Renal pelvis (tissue), 4 donors: Measurements from ENCODE around the gene AGER. TPM values are rescaled to one million over a fixed set of nuclear protein-coding genes. Genes with fewer than 3 reads are reported as not detected.

Source experiments
- DNase-seq: peaks from one replicate; pipeline ENCODE4 v3.0.0-alpha.2; 2013
- polyA plus RNA-seq, 3 donors: library from polyadenylated mRNA; unstranded; fragments of 120-200 nt; gene quantifications; one replicate each; pipeline ENCODE4 v1.2.1, GENCODE V29; 2013; ENCODE audit not compliant: insufficient read length in 3 of 3

AGER gene
- polyA plus RNA-seq, 3 donors, result 18.7 to 27.0 (median 26.8) TPM

DNA sequence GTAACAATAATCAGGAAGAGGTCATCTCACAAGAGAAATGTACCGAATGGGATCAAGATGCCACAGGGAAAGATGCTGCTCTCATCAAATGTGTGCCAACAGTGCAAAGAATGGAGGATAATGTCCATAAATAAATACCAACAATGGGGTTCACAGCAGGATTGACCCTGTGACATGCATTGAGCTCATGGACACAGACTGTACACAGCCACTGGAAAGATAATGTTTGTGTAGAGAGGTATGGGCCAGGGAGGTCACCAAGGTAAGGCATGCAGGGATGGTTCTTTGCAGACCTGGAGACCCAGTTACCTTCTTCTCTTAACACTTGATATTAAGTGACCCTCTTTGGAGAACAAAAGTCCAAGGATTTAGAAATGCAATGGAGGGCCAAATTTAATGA, 9.6 kb downstream of the AGER start:
- DNase-seq, result no peak

- DNase-seq, result no peak
Observed at GRCh38 chr6:32173051-32173727, 10.9 kb downstream of the AGER start.

DNA sequence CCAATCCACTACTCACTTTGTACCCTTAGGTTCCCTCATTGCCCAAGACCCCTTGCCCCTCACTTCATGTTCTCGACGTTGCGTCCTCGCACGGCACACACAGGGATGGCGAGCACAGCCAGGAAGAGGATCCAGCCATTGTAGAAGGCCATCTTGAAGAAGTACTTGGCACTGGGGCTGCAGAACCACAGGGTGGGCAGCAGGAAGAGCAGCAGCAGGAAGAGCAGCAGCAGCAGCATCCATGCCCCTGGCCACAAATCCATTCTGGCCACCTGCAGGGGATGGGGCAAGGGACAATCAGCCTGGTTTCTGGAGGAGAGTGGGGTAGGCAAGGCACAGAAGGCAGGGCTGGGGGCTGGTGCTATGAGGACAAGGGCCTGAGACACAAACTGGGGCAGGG, 12.8 kb downstream of the AGER start:
- no peak for DNase-seq

DNA sequence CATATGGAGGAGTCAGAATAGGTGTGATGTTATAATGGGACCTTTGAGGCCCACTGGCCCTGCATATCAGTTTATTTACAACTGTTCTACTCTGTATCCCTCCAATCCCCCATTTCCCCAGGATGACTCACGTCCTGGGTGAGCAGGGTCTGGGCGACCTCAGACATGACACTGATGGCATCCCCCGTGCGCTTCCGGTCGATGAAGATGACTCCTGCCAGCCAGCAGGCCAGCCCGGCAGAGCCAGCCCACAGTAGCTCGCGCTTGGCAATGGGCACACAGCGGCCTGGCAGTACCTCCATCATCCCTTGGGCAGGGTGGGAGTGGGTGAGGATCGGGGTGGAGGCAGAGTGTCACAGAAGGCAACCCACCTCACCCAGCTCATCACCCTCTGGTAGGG, 13.8 kb downstream of the AGER start:
- DNase-seq, result no peak

DNA sequence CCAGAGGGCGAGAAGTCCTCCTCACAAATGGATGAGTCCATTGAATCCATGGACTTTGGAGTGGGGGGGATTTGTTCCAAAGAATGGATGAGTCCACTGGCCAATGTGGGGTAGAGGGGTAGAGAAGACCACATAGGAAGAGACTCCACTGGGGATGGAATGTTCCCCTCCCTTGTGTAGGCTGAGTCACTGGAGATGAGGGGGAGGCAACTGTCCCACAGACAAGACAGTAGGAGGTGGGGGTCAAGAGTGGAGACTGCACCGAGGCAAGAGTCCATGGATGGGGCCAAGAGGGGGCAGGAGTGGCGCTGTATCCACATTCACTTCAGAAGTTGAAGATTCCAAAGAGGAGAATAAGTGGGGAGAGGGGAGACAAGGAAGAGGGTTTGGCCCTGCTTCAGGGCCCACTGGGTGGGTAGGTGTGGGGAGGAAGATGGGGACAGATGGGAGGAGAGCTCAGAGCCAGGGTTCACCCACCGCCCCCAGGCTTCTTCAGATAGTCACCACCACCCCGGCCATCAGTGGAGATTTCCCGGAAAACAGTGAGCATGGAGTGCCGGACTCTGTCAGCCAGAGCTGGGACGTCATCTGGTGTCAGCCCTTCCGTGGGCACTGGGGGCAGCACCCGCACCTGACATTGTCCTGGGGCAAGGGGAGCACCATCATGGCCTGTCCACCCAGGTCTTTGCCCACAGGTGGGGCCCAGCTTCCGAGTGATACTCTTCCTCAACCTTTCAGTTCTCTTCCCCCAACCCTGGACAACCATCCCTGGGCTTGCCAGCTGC, 15.1 kb downstream of the AGER start:
- DNase-seq, result no peak

GRCh38 chr6:32168350-32168749, 15.7 kb downstream of the AGER start:
- no peak for DNase-seq

DNA sequence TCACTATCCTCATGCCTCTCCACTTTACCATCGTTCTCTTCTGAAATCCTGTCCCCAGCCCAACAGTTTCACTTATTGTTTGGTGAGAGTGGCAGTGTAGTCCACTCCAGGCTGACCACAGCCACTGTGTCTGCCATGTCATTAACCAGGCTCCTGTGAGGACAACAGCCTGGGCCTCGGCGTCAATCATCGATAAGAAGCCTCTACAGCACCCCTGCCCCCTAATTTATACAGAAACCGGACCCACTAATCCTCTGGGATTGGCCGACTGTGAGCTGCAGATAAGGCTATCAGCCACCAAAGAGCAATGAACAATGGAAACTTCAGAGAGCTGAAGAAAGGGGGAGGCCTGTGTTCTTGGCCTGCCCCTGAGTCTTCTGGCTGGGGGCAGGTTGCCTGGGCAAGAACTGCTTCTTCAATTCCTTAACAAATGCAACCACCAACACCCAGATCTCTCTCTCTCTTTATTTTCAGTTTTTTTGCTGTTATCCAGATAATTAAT, 16.2 kb downstream of the AGER start:
- no peak for DNase-seq

- no peak for DNase-seq
Observed at GRCh38 chr6:32167154-32167760, 16.8 kb downstream of the AGER start.

DNA sequence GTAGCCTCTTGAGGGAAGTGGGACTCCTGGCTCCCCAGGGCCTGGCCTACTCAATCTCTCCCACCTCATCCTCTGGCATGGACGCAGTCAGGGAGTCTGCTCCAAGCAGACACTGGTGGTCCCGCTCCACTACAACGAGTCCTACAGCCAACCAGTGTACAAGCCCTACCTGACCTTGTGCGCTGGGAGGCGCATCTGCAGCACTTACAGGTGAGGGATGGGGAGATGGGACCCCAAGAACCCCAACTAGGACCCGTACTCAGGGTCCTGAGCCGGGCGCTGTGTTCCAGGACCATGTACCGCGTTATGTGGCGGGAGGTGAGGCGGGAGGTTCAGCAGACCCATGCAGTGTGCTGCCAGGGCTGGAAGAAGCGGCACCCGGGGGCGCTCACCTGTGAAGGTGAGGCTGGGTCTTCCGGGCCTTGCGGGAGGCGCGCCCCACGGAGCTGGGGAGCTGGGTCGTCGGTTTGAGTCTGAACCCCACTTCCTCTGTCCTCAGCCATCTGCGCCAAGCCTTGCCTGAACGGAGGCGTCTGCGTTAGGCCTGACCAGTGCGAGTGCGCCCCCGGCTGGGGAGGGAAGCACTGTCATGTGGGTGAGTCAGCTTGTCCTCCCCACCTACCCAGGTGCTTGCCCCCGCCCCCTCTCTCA, 17.5 kb downstream of the AGER start:
- DNase-seq, result no peak

DNA sequence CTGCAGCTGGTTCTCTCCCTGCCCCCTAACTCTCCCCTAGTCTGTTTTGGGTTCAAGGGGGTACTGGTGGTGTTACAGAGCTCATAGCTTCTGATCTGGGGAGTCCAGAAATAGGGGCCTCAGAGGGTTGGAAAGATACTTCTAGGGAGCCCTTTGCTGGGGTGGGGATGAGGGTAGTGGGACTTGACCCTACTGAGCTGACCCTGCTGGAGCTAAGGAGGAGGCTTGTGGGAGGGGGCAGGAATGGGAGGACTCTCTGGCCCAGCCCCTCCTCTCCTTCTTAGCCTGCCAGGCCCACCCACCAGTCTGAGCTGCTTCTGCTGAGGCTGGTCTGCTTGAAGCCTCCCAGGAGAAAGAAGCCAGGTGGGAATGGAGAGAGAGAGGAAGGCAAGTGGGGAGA, 19.8 kb downstream of the AGER start, which contains the start of gene EGFL8:
TSS of gene EGFL8 (plus strand) at position 301 of the 400 bp plus-strand sequence. CDS start 1,571 bp downstream, outside the sequence.
- DNase-seq, result no peak

DNA sequence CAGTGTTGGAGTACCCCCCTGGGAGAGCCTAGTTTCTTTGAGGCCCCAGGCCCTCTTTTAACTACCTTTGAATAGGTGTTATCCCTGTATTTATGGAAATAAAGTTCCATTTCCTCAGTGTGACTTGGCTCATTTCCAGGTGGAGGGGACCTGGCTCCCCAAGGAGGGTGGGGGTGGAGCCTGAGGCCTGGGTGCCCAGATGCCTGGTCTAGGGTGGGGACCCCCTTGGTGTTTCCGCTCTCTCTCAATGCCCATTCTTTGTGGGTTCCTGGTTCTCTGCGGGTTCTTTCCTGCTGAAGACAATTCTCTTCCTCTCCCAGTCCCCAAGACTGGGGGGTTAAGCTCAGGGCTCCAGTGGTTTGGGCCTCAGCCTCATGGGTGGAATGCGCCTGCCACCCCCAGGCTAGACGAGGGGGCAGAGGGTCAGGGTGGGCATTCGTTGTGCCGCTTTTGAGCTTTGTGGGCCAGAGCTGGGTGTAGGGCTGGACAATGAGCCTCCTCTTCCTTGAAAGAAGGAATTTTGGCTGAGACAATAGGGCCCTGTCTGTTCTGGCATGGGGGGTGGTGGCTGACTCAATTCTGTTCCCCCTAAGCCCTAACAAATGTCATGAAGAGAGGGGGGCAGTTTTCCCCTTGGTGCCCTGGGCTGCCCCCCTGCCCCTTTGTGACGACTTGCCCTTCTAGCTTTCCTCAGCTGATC, 20.3 kb downstream of the AGER start:
- DNase-seq, result no peak

- no peak for DNase-seq
Observed at GRCh38 chr6:32158052-32158451, 26.0 kb downstream of the AGER start.

DNA sequence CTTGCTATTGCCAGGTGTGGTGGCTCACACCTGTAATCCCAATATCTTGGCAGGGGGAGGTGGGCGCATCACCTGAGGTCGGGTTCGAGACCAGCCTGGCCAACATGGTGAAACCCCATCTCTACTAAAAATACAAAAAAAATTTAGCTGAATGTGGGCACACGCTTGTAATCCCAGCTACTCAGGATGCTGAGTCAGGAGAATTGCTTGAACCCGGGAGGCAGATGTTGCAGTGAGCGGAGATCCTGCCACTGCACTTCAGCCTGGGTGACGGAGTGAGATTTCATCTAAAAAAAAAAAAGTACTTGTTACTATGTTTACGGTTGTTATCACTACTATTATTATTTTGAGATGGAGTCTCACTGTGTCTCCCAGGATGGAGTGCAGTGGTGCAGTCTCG, 27.2 kb downstream of the AGER start:
- no peak for DNase-seq

- DNase-seq, result peak; percentile 84
Observed at GRCh38 chr6:32154514-32155161, 29.4 kb downstream of the AGER start.

GRCh38 chr6:32153564-32154513, 30.2 kb downstream of the AGER start, which contains the start of gene PPT2:
Gene PPT2, plus strand, starts transcription at chr6:32154141. Its CDS starts 454 bp downstream, at chr6:32154595.
- DNase-seq, result peak; percentile 96

GRCh38 chr6:32152769-32153563, 31.1 kb downstream of the AGER start:
- DNase-seq, result peak; percentile 48

GRCh38 chr6:32151863-32152768, 31.9 kb downstream of the AGER start, which contains the start of gene PRRT1:
Gene PRRT1, minus strand, starts transcription at chr6:32151939. Its CDS starts 112 bp downstream, at chr6:32151827.
- DNase-seq, result no peak
